Panc1 (cell line): ENCODE measurements around the gene ATP7B. TPM values are rescaled to one million over a fixed set of nuclear protein-coding genes. Genes with fewer than 3 reads are reported as not detected.

ENCODE experiments used
- ATAC-seq: fragments of 200-7000 bp; cut with Tn5 transposase; 2 replicates; pipeline ENCODE4 v1.9.1; 2020; ENCODE audit warnings: mild to moderate bottlenecking, moderate library complexity
- BruUV-seq: library from RNA; stranded (reverse); fragments of 400-500 nt; replicated peaks from 2 replicates; lab custom pipeline; 2021; lab: Mats Ljungman, UMichigan
- CTCF ChIA-PET: fragments of 300-600 bp; sonication (Branson Sonifier 250); formaldehyde crosslinking; loops from one replicate; lab custom pipeline; 2022; ENCODE audit warnings: antibody characterized with exemption; lab: Charles Lee
- POLR2A ChIA-PET: fragments of 300-600 bp; sonication (Branson Sonifier 250); formaldehyde crosslinking; loops from one replicate; lab custom pipeline; 2022; ENCODE audit warnings: antibody characterized with exemption; lab: Charles Lee
- DNase-seq: peaks from one replicate; pipeline ENCODE4 v3.0.0-alpha.2; 2010; ENCODE audit warnings: low read depth, low spot score
- H3K27ac ChIP-seq: 2 replicates; pipeline ENCODE4 v1.5.1; 2011; ENCODE audit warnings: mild to moderate bottlenecking, low read length, inconsistent platforms
- H3K27me3 ChIP-seq: fragments of 200-500 bp; sonication (Bioruptor generic); 2 replicates; pipeline ENCODE4 v1.6.0; 2014; ENCODE audit warnings: low read length, inconsistent platforms; ENCODE audit not compliant: control insufficient read depth, insufficient read depth
- H3K36me3 ChIP-seq: fragments of 200-500 bp; sonication (Bioruptor generic); 2 replicates; pipeline ENCODE4 v1.5.1; 2014; ENCODE audit warnings: inconsistent platforms, mild to moderate bottlenecking, low read length, moderate library complexity; ENCODE audit not compliant: control insufficient read depth, insufficient read depth
- H3K4me1 ChIP-seq: 2 replicates; pipeline ENCODE4 v1.5.1; 2011; ENCODE audit warnings: inconsistent platforms, mild to moderate bottlenecking, low read length, moderate library complexity; ENCODE audit not compliant: control insufficient read depth, insufficient read depth
- H3K4me3 ChIP-seq, 2 experiments: 2 replicates each; pipeline ENCODE4 v1.5.1; 2011 to 2012; ENCODE audit warnings: low read depth in 2 of 2, low read length in 2 of 2, mild to moderate bottlenecking in 2 of 2, inconsistent platforms in 1 of 2, moderate library complexity in 1 of 2
- H3K9me3 ChIP-seq: fragments of 200-500 bp; sonication (Bioruptor generic); 2 replicates; pipeline ENCODE4 v1.5.1; 2014; ENCODE audit warnings: low read depth, mild to moderate bottlenecking, inconsistent platforms, low read length, moderate library complexity; ENCODE audit not compliant: control insufficient read depth, insufficient read depth
- CTCF ChIP-seq: fragments of 450-650 bp; IDR thresholded peaks from 2 replicates; pipeline ENCODE4 v1.5.1; 2017; ENCODE audit warnings: mild to moderate bottlenecking
- POLR2AphosphoS5 ChIP-seq: IDR thresholded peaks from 2 replicates; pipeline ENCODE4 v1.6.1; 2012; ENCODE audit warnings: mild to moderate bottlenecking, low read depth, low read length, moderate library complexity
- REST ChIP-seq, 2 experiments: IDR thresholded peaks; 2 replicates each; pipeline ENCODE4 v1.6.1; 2011 to 2012; ENCODE audit warnings: low read depth in 2 of 2, control low read depth in 1 of 2, low read length in 1 of 2, mild to moderate bottlenecking in 1 of 2, moderate library complexity in 1 of 2; ENCODE audit not compliant: insufficient read depth in 1 of 2
- SIN3A ChIP-seq: IDR thresholded peaks from 2 replicates; pipeline ENCODE4 v1.6.1; 2012; ENCODE audit warnings: low read depth, mild to moderate bottlenecking, low read length, moderate library complexity, borderline replicate concordance; ENCODE audit not compliant: insufficient read depth
- TCF7L2 ChIP-seq: IDR thresholded peaks from 2 replicates; pipeline ENCODE4 v1.6.1; 2011; ENCODE audit warnings: mild to moderate bottlenecking, low read depth, low read length, inconsistent platforms
- in situ Hi-C: cut with HindIII; loops from 2 replicates; pipeline ENCODE4 v1.10.0; 2016; ENCODE audit warnings: low sequenced_read_pairs, low pct_unique_long_range_greater_than_20kb
- intact Hi-C: fragments of 100-400 bp; cut with micrococcal nuclease; formaldehyde crosslinking; loops from one replicate; pipeline ENCODE4 v1.10.0; 2022; ENCODE audit not compliant: unreplicated experiment
- total RNA-seq: library from RNA; stranded (reverse); gene quantifications from one replicate; pipeline ENCODE4 v1.2.1, GENCODE V29; 2021; ENCODE audit not compliant: unreplicated experiment

Gene ATP7B
- total RNA-seq, 1 experiment from 2014 or later: 19.6 TPM

GRCh38 chr13:51981355-51981754 is 29.9 kb downstream of the ATP7B start:
- TF ChIP-seq TCF7L2 (no peak), REST (IDR thresholded peaks at IDR 0.05; ENCODE audit: insufficient read depth in 1 of 2, low read depth in 2 of 2, low read length in 1 of 2) (no peak), CTCF (no peak), SIN3A (no peak), POLR2AphosphoS5 (no peak)
- Histone ChIP-seq H3K9me3 (no peaks in the 10 kb centered on the region), H3K27me3 (no peaks in the 10 kb centered on the region), H3K4me1 (peaks cover 9% of the 10 kb centered on the region), H3K27ac (peak overlapping the region; percentile 20), H3K4me3 (no peak overlapping the region), H3K36me3 (no peaks in the 10 kb centered on the region)
- in situ Hi-C loops (no loop called here), intact Hi-C loops (no loop called here)
- POLR2A ChIA-PET: no interaction called here
- DNase-seq (no peak), ATAC-seq (no peak)
- CTCF ChIA-PET: no interaction called here
- no TSS peak for BruUV-seq

DNA sequence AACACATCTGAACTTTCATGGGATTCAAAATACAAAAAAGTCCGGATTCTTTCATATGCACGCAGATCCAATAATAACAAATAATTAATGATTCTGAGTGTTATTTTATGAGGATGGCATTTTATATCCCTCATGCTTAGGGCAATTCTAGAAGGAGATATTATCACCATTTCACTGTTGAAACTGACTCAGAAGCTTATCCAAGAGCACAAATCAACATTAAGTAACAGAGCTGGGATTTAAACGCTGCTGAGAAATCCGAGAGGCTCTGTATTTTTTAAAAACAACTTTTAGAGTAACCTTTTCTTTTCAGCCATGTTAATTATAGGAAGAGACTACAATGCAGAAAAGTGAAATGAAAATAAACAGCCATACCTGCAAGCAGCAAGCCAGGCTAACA is 30.3 kb downstream of the ATP7B start:
- in situ Hi-C loops (no loop called here), intact Hi-C loops (no loop called here)
- DNase-seq: no peak
- H3K9me3 ChIP-seq: no peaks in the 10 kb centered on the region
- H3K27me3 ChIP-seq: no peaks in the 10 kb centered on the region
- H3K27ac ChIP-seq: peak overlapping the region; percentile 20; the same call in 1 of the 2 replicates
- no peak overlapping the region for H3K4me3 ChIP-seq
- H3K4me1 ChIP-seq: peaks cover 9% of the 10 kb centered on the region
- no peak for ATAC-seq
- no peaks in the 10 kb centered on the region for H3K36me3 ChIP-seq
- ChIA-PET CTCF (no interaction called here), POLR2A (no interaction called here)
- no TSS peak for BruUV-seq
- TF ChIP-seq CTCF: no peak
